GM23338 (cell line): Measurements from ENCODE around the gene SESN1. TPM values are rescaled to one million over a fixed set of nuclear protein-coding genes. Genes with fewer than 3 reads are reported as not detected.

ENCODE experiments used
- ATAC-seq: fragments of 200-7000 bp; cut with Tn5 transposase; 3 replicates; pipeline ENCODE4 v1.9.1; 2020
- DNase-seq: peaks from one replicate; pipeline ENCODE4 v3.0.0-alpha.2; 2015; ENCODE audit warnings: low spot score
- H2AFZ ChIP-seq: fragments of 200-600 bp; sonication (generic); 2 replicates; pipeline ENCODE4 v1.8.0; 2016; ENCODE audit warnings: antibody characterized with exemption, mild to moderate bottlenecking, moderate library complexity
- H3F3A ChIP-seq: fragments of 200-600 bp; sonication (generic); replicated peaks from 2 replicates; pipeline ENCODE4 v1.8.0; 2017; ENCODE audit warnings: antibody characterized with exemption, mixed run types, low read depth
- H3K27ac ChIP-seq: fragments of 200-600 bp; sonication (generic); 2 replicates; pipeline ENCODE4 v1.6.1; 2016; ENCODE audit warnings: low read depth
- H3K27me3 ChIP-seq: fragments of 200-600 bp; sonication (generic); 2 replicates; pipeline ENCODE4 v1.8.0; 2016; ENCODE audit warnings: mild to moderate bottlenecking, mixed run types, moderate library complexity; ENCODE audit not compliant: insufficient read depth
- H3K36me3 ChIP-seq: fragments of 200-600 bp; sonication (generic); 2 replicates; pipeline ENCODE4 v1.8.0; 2016; ENCODE audit warnings: mild to moderate bottlenecking; ENCODE audit not compliant: insufficient read depth
- H3K4me1 ChIP-seq: fragments of 200-600 bp; sonication (generic); 2 replicates; pipeline ENCODE4 v1.8.0; 2016; ENCODE audit warnings: mild to moderate bottlenecking, moderate library complexity; ENCODE audit not compliant: insufficient read depth
- H3K4me2 ChIP-seq: fragments of 200-600 bp; sonication (generic); 2 replicates; pipeline ENCODE4 v1.7.1; 2017; ENCODE audit warnings: mixed run types
- H3K4me3 ChIP-seq: fragments of 200-600 bp; sonication (generic); 2 replicates; pipeline ENCODE4 v1.6.1; 2016; ENCODE audit warnings: mixed run types
- H3K79me2 ChIP-seq: fragments of 200-600 bp; sonication (generic); replicated peaks from 2 replicates; pipeline ENCODE4 v1.8.0; 2017; ENCODE audit warnings: mild to moderate bottlenecking; ENCODE audit not compliant: insufficient read depth
- H3K9me2 ChIP-seq: fragments of 200-600 bp; sonication (generic); 2 replicates; pipeline ENCODE4 v1.8.0; 2017; ENCODE audit not compliant: insufficient read depth
- H4K20me1 ChIP-seq: fragments of 200-600 bp; sonication (generic); replicated peaks from 2 replicates; pipeline ENCODE4 v1.8.0; 2017; ENCODE audit warnings: mild to moderate bottlenecking; ENCODE audit not compliant: insufficient read depth
- H3K27ac Mint-ChIP-seq: 2 replicates; pipeline ENCODE4 v1.8.0; 2020; ENCODE audit warnings: inconsistent platforms, mild to moderate bottlenecking, moderate library complexity, mixed read lengths
- H3K27me3 Mint-ChIP-seq: 3 replicates; pipeline ENCODE4 v1.8.0; 2022; ENCODE audit warnings: low read depth, mild to moderate bottlenecking, moderate library complexity, mixed read lengths, inconsistent platforms; ENCODE audit not compliant: insufficient read depth, poor library complexity
- H3K36me3 Mint-ChIP-seq: 3 replicates; pipeline ENCODE4 v1.8.0; 2021; ENCODE audit warnings: low read depth, mild to moderate bottlenecking, inconsistent platforms, moderate library complexity, mixed read lengths
- H3K4me1 Mint-ChIP-seq: 3 replicates; pipeline ENCODE4 v1.8.0; 2020; ENCODE audit warnings: mild to moderate bottlenecking, inconsistent platforms, mixed read lengths
- H3K4me3 Mint-ChIP-seq: 3 replicates; pipeline ENCODE4 v1.8.0; 2021; ENCODE audit warnings: moderate library complexity, mild to moderate bottlenecking, inconsistent platforms, mixed read lengths
- H3K9me3 Mint-ChIP-seq: 3 replicates; pipeline ENCODE4 v1.8.0; 2020; ENCODE audit warnings: moderate library complexity, mild to moderate bottlenecking, inconsistent platforms, mixed read lengths
- CREB1 ChIP-seq: fragments of 250-450 bp; sonication (Bioruptor Pico); IDR thresholded peaks from 2 replicates; pipeline ENCODE4 v1.5.0; 2020; ENCODE audit warnings: low read depth, mild to moderate bottlenecking, moderate library complexity
- CTCF ChIP-seq, 2 experiments: fragments of 200-600 bp in 1 of 2; sonication (generic) in 1 of 2; conservative IDR thresholded peaks; 2 replicates each; pipeline versions ENCODE4 v1.5.1 to v1.6.1; 2016 to 2017; ENCODE audit warnings: antibody characterized with exemption in 2 of 2, low read depth in 2 of 2, mild to moderate bottlenecking in 2 of 2, moderate library complexity in 1 of 2
- EZH2phosphoT487 ChIP-seq: fragments of 200-600 bp; sonication (generic); IDR thresholded peaks from one replicate; pipeline ENCODE4 v1.8.1; 2018; ENCODE audit warnings: antibody characterized with exemption; ENCODE audit not compliant: unreplicated experiment
- NANOG ChIP-seq: IDR thresholded peaks from 2 replicates; pipeline ENCODE4 v1.6.1; 2016; ENCODE audit warnings: antibody characterized with exemption, borderline replicate concordance
- POLR2AphosphoS5 ChIP-seq: IDR thresholded peaks from 2 replicates; pipeline ENCODE4 v1.6.1; 2016; ENCODE audit warnings: antibody characterized with exemption, low read depth
- REST ChIP-seq: IDR thresholded peaks from one replicate; pipeline ENCODE4 v1.6.1; 2018; ENCODE audit warnings: antibody characterized with exemption; ENCODE audit not compliant: unreplicated experiment
- STAT1 ChIP-seq: IDR thresholded peaks from one replicate; pipeline ENCODE4 v1.6.1; 2016; ENCODE audit warnings: antibody characterized with exemption; ENCODE audit not compliant: unreplicated experiment
- ZNF114 ChIP-seq: fragments of 250-450 bp; sonication (Bioruptor Pico); IDR thresholded peaks from 2 replicates; pipeline ENCODE4 v1.5.0; 2020; ENCODE audit warnings: mild to moderate bottlenecking, moderate library complexity
- ZNF331 ChIP-seq: fragments of 250-450 bp; sonication (Bioruptor Pico); IDR thresholded peaks from 2 replicates; pipeline ENCODE4 v1.5.0; 2020; ENCODE audit warnings: low read depth, mild to moderate bottlenecking, moderate library complexity
- long read RNA-seq: library from polyadenylated mRNA; unstranded; transcript quantifications from one replicate; pipeline ENCODE4 v2.0.0, GENCODE V29; 2020; ENCODE audit not compliant: unreplicated experiment
- polyA plus RNA-seq: library from polyadenylated mRNA; unstranded; fragments of >200 nt; fragmentation: Nextera tagmentation; extraction: Ambion mirVana; gene quantifications from 2 replicates; pipeline ENCODE4 v1.2.1, GENCODE V29; 2016
- total RNA-seq: library from RNA; depleted of rRNA; stranded (reverse); fragments of >200 nt; shearing (Covaris generic); gene quantifications from 2 replicates; pipeline ENCODE4 v1.2.3, GENCODE V29; 2014; rRNA removed
- TF ChIP-seq, protein P1 (sequence below): IDR thresholded peaks from 2 replicates; pipeline ENCODE4 v1.6.1; 2016; ENCODE audit warnings: antibody characterized with exemption
- TF ChIP-seq, protein P2 (sequence below): fragments of 250-450 bp; sonication (Bioruptor Pico); IDR thresholded peaks from 2 replicates; pipeline ENCODE4 v1.5.0; 2020; ENCODE audit warnings: mild to moderate bottlenecking, moderate library complexity

The SESN1 gene
- total RNA-seq, result 36.2 and 36.4 TPM in 2 replicates
- 19.8 and 26.2 TPM in 2 replicates for polyA plus RNA-seq
- long read RNA-seq, transcript SESN1-202 (10 exons, 2,676 nt), result major isoform, 8 of 11 reads
- long read RNA-seq, partial matches to known transcripts, result 1 of 11 reads
- long read RNA-seq, other reads (novel, unspliced or antisense), result 2 of 11 reads

DNA sequence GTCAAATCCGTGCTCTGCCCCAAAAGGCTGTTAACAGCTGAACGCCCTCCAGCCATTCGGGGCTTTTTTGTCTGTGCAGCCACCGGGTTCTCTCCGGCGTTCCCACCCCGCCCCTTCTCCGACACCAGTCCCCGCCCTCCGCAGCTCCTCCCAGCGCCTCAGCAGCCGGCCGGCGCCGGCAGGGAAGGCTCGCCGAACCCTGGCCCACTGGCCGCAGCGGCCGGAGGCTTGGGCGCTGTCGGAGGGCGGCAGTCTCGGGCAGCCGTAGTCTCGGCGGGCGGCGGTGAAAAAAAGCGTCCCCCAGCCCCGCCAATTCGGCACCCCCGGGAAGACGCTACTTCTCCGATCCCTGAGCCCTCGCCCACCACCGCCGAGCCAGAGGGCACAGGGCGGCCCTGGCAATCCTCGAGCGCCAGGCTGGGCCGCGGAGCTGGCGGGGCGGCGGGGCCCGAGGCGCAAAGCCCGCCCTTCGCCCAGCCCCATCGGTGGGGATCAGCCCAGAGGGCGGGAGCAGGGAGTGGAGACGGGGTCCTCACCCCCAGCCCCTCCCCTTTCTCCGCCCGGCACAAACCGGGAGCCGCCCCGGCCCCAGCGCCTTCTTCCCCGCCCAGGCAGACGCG is at the start of gene SESN1:
Gene SESN1, minus strand, starts transcription at position 431 of the 620 bp plus-strand sequence. CDS start 773 bp downstream, outside the sequence.
- Histone ChIP-seq H3K27ac (peak within 1 kb of the TSS; percentile 95), H3K36me3 (no peaks in the 10 kb centered on the region), H3K27me3 (no peaks in the 10 kb centered on the region), H3K4me3 (peak within 1 kb of the TSS; percentile 92), H3K9me2 (no peaks in the 10 kb centered on the region), H3F3A (0 out of 2 replicates have a peak, but pooled peaks cover 3% of the 10 kb centered on the region), H2AFZ (peak within 1 kb of the TSS; percentile 87), H4K20me1 (no peaks in the 10 kb centered on the region), H3K4me1 (peaks cover 12% of the 10 kb centered on the region), H3K79me2 (peaks cover 19% of the 10 kb centered on the region), H3K4me2 (peak within 1 kb of the TSS; percentile 91)
- Mint-ChIP-seq H3K27ac (peak within 1 kb of the TSS; percentile 99), H3K4me3 (peak within 1 kb of the TSS; percentile 94), H3K4me1 (peaks cover 22% of the 10 kb centered on the region), H3K36me3 (no peaks in the 10 kb centered on the region), H3K27me3 (peaks cover 4% of the 10 kb centered on the region), H3K9me3 (no peaks in the 10 kb centered on the region)
- DNase-seq, result peak; percentile 93
- peak; percentile 88 for ATAC-seq
- peak; percentile 75 for TF ChIP-seq POLR2AphosphoS5
- TF ChIP-seq ZNF331, result no peak
- TF ChIP-seq NANOG, result no peak
- no peak for TF ChIP-seq EZH2phosphoT487
- TF ChIP-seq STAT1, result no peak
- TF ChIP-seq CREB1 (CRISPR knock-in tag), result no peak
- TF ChIP-seq CTCF (conservative IDR thresholded peaks at IDR 0.05; ENCODE audit: low read depth in 2 of 2), result 0 out of 4 replicates have a peak, but pooled peaks of 1 of the 2 experiments have one; percentile 7
- TF ChIP-seq, protein P1, sequence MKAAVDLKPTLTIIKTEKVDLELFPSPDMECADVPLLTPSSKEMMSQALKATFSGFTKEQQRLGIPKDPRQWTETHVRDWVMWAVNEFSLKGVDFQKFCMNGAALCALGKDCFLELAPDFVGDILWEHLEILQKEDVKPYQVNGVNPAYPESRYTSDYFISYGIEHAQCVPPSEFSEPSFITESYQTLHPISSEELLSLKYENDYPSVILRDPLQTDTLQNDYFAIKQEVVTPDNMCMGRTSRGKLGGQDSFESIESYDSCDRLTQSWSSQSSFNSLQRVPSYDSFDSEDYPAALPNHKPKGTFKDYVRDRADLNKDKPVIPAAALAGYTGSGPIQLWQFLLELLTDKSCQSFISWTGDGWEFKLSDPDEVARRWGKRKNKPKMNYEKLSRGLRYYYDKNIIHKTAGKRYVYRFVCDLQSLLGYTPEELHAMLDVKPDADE, result no peak
- TF ChIP-seq ZNF114, result no peak
- TF ChIP-seq REST, result no peak
- TF ChIP-seq, protein P2, sequence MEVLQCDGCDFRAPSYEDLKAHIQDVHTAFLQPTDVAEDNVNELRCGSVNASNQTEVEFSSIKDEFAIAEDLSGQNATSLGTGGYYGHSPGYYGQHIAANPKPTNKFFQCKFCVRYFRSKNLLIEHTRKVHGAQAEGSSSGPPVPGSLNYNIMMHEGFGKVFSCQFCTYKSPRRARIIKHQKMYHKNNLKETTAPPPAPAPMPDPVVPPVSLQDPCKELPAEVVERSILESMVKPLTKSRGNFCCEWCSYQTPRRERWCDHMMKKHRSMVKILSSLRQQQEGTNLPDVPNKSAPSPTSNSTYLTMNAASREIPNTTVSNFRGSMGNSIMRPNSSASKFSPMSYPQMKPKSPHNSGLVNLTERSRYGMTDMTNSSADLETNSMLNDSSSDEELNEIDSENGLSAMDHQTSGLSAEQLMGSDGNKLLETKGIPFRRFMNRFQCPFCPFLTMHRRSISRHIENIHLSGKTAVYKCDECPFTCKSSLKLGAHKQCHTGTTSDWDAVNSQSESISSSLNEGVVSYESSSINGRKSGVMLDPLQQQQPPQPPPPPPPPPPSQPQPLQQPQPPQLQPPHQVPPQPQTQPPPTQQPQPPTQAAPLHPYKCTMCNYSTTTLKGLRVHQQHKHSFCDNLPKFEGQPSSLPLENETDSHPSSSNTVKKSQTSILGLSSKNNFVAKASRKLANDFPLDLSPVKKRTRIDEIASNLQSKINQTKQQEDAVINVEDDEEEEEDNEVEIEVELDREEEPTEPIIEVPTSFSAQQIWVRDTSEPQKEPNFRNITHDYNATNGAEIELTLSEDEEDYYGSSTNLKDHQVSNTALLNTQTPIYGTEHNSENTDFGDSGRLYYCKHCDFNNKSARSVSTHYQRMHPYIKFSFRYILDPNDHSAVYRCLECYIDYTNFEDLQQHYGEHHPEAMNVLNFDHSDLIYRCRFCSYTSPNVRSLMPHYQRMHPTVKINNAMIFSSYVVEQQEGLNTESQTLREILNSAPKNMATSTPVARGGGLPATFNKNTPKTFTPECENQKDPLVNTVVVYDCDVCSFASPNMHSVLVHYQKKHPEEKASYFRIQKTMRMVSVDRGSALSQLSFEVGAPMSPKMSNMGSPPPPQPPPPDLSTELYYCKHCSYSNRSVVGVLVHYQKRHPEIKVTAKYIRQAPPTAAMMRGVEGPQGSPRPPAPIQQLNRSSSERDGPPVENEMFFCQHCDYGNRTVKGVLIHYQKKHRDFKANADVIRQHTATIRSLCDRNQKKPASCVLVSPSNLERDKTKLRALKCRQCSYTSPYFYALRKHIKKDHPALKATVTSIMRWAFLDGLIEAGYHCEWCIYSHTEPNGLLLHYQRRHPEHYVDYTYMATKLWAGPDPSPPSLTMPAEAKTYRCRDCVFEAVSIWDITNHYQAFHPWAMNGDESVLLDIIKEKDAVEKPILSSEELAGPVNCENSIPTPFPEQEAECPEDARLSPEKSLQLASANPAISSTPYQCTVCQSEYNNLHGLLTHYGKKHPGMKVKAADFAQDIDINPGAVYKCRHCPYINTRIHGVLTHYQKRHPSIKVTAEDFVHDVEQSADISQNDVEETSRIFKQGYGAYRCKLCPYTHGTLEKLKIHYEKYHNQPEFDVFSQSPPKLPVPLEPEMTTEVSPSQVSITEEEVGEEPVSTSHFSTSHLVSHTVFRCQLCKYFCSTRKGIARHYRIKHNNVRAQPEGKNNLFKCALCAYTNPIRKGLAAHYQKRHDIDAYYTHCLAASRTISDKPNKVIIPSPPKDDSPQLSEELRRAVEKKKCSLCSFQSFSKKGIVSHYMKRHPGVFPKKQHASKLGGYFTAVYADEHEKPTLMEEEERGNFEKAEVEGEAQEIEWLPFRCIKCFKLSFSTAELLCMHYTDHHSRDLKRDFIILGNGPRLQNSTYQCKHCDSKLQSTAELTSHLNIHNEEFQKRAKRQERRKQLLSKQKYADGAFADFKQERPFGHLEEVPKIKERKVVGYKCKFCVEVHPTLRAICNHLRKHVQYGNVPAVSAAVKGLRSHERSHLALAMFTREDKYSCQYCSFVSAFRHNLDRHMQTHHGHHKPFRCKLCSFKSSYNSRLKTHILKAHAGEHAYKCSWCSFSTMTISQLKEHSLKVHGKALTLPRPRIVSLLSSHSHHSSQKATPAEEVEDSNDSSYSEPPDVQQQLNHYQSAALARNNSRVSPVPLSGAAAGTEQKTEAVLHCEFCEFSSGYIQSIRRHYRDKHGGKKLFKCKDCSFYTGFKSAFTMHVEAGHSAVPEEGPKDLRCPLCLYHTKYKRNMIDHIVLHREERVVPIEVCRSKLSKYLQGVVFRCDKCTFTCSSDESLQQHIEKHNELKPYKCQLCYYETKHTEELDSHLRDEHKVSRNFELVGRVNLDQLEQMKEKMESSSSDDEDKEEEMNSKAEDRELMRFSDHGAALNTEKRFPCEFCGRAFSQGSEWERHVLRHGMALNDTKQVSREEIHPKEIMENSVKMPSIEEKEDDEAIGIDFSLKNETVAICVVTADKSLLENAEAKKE (CRISPR knock-in tag), result no peak
